T-helper 2 cell treated with Interferon-gamma antibody and Interleukin-4, amounts not matched to agents 5 μg/mL and 100 μg/mL, for 36 hours (primary cell): ENCODE measurements around the gene SLC51B.

ENCODE experiments used
- DNase-seq: peaks from one replicate; pipeline ENCODE4 v3.0.0; 2021; ENCODE audit warnings: low spot score
- H3K27ac Mint-ChIP-seq: one replicate; pipeline ENCODE4 v1.8.0; 2021; ENCODE audit warnings: mild to moderate bottlenecking, mixed read lengths
- H3K27me3 Mint-ChIP-seq: one replicate; pipeline ENCODE4 v1.8.0; 2021; ENCODE audit warnings: low read depth, mixed read lengths
- H3K36me3 Mint-ChIP-seq: one replicate; pipeline ENCODE4 v1.8.0; 2021; ENCODE audit warnings: low read depth, mixed read lengths
- H3K4me1 Mint-ChIP-seq: one replicate; pipeline ENCODE4 v1.8.0; 2021; ENCODE audit warnings: low read depth, mixed read lengths
- H3K4me3 Mint-ChIP-seq: one replicate; pipeline ENCODE4 v1.8.0; 2022; ENCODE audit warnings: mild to moderate bottlenecking, moderate library complexity, mixed read lengths
- H3K9me3 Mint-ChIP-seq: one replicate; pipeline ENCODE4 v1.8.0; 2021; ENCODE audit warnings: mixed read lengths

Gene SLC51B

GRCh38 chr15:65076486-65077290 is 31.5 kb downstream of the SLC51B start, which contains the start of gene KBTBD13:
Gene KBTBD13, plus strand, starts transcription at chr15:65076746. Its CDS starts 70 bp downstream, at chr15:65076816.
- H3K27ac Mint-ChIP-seq: no peak within 1 kb of the TSS
- H3K36me3 Mint-ChIP-seq: no peaks in the 10 kb centered on the region
- H3K27me3 Mint-ChIP-seq: peaks cover 17% of the 10 kb centered on the region
- peaks cover 4% of the 10 kb centered on the region for H3K4me1 Mint-ChIP-seq
- no peak within 1 kb of the TSS for H3K4me3 Mint-ChIP-seq
- no peaks in the 10 kb centered on the region for H3K9me3 Mint-ChIP-seq
- DNase-seq: no peak

- no peak for DNase-seq
- Mint-ChIP-seq H3K4me3 (peak overlapping the region; percentile 15), H3K27me3 (peaks cover 20% of the 10 kb centered on the region), H3K9me3 (no peaks in the 10 kb centered on the region), H3K27ac (no peak overlapping the region), H3K36me3 (no peaks in the 10 kb centered on the region), H3K4me1 (peaks cover 7% of the 10 kb centered on the region)
Observed at GRCh38 chr15:65077291-65077980, 32.2 kb downstream of the SLC51B start.

GRCh38 chr15:65077981-65078352 is 32.8 kb downstream of the SLC51B start:
- no peaks in the 10 kb centered on the region for H3K9me3 Mint-ChIP-seq
- no peaks in the 10 kb centered on the region for H3K36me3 Mint-ChIP-seq
- H3K27me3 Mint-ChIP-seq: peaks cover 24% of the 10 kb centered on the region
- DNase-seq: peak; percentile 48
- no peak overlapping the region for H3K27ac Mint-ChIP-seq
- peak overlapping the region; percentile 15 for H3K4me3 Mint-ChIP-seq
- H3K4me1 Mint-ChIP-seq: peaks cover 12% of the 10 kb centered on the region

GRCh38 chr15:65079580-65079979 is 34.4 kb downstream of the SLC51B start:
- Mint-ChIP-seq H3K4me3 (no peak overlapping the region), H3K36me3 (no peaks in the 10 kb centered on the region), H3K9me3 (no peaks in the 10 kb centered on the region), H3K27me3 (peaks cover 29% of the 10 kb centered on the region), H3K27ac (no peak overlapping the region), H3K4me1 (peaks cover 12% of the 10 kb centered on the region)
- DNase-seq: no peak

DNA sequence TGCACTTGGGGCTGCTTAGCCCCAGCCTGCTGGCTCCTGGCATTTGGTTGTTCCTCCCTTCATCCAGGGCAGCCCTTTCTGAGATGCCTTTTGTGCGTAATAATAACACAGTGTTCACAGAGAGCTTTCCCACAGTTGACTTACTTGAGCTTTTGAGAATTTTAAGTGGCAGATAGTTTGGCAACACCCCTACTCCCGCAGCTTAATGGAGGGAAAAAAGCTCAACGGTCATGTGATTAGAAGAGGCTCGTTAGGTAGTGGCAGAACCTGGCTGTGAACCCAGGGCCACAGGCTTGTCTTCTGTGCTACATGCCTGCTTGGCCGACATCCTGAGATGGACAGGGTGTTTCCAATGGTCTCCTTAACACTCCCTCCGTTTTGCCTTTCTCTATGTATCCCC is 36.1 kb downstream of the SLC51B start:
- H3K27me3 Mint-ChIP-seq: peaks cover 27% of the 10 kb centered on the region
- no peak overlapping the region for H3K27ac Mint-ChIP-seq
- H3K4me1 Mint-ChIP-seq: peaks cover 9% of the 10 kb centered on the region

GRCh38 chr15:65081758-65082157 is 36.6 kb downstream of the SLC51B start:
- Mint-ChIP-seq H3K36me3 (no peaks in the 10 kb centered on the region), H3K4me3 (no peak overlapping the region), H3K27ac (no peak overlapping the region), H3K9me3 (no peaks in the 10 kb centered on the region), H3K27me3 (peaks cover 25% of the 10 kb centered on the region), H3K4me1 (peaks cover 9% of the 10 kb centered on the region)
- DNase-seq: peak; percentile 15

More for the DNA sequence above, 36.1 kb downstream of the SLC51B start:
- no peak for DNase-seq
- Mint-ChIP-seq H3K9me3 (no peaks in the 10 kb centered on the region), H3K4me3 (no peak overlapping the region), H3K36me3 (no peaks in the 10 kb centered on the region)

- peaks cover 25% of the 10 kb centered on the region for H3K27me3 Mint-ChIP-seq
- H3K9me3 Mint-ChIP-seq: no peaks in the 10 kb centered on the region
- peak overlapping the region; percentile 10 for H3K4me3 Mint-ChIP-seq
- peaks cover 9% of the 10 kb centered on the region for H3K4me1 Mint-ChIP-seq
- no peak overlapping the region for H3K27ac Mint-ChIP-seq
- peak; percentile 18 for DNase-seq
- no peaks in the 10 kb centered on the region for H3K36me3 Mint-ChIP-seq
Observed at GRCh38 chr15:65082303-65082953, 37.2 kb downstream of the SLC51B start.

GRCh38 chr15:65083262-65083701 is 38.1 kb downstream of the SLC51B start:
- no peaks in the 10 kb centered on the region for H3K9me3 Mint-ChIP-seq
- H3K27ac Mint-ChIP-seq: no peak overlapping the region
- H3K4me3 Mint-ChIP-seq: no peak overlapping the region
- no peaks in the 10 kb centered on the region for H3K36me3 Mint-ChIP-seq
- no peak for DNase-seq
- peaks cover 19% of the 10 kb centered on the region for H3K27me3 Mint-ChIP-seq
- H3K4me1 Mint-ChIP-seq: peaks cover 8% of the 10 kb centered on the region

- H3K4me3 Mint-ChIP-seq: no peak overlapping the region
- no peak for DNase-seq
- H3K27me3 Mint-ChIP-seq: peaks cover 14% of the 10 kb centered on the region
- H3K4me1 Mint-ChIP-seq: peaks cover 8% of the 10 kb centered on the region
- H3K36me3 Mint-ChIP-seq: no peaks in the 10 kb centered on the region
- no peaks in the 10 kb centered on the region for H3K9me3 Mint-ChIP-seq
- no peak overlapping the region for H3K27ac Mint-ChIP-seq
Observed at GRCh38 chr15:65084500-65085206, 39.5 kb downstream of the SLC51B start.

DNA sequence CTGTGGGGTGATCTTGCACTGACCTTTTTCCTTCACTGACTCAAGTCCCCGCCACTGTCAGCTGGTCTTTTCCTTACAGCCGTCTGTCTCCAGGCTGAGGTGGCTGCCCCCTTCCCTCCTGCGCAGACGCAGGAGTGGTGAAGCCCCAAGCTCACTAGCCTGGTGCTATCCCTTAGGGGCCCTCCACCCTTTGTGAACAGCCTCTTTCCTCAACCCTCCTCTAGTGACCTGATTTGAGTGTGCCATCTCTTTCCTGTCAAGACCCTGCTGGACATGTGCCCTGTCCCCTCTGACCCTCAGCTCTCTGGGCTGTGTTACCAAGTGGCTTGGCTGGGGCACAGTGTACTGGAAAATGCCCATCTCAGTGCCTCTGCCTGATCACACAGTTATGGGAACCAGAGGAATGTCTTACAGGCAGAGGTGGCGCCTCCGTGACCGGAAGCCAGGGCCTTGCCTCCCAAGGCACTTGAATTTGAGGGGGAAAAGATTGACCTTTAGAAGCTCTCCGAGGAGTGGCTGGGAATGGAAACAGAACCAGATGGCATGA is 40.1 kb downstream of the SLC51B start:
- Mint-ChIP-seq H3K36me3 (no peaks in the 10 kb centered on the region), H3K9me3 (no peaks in the 10 kb centered on the region), H3K27me3 (peaks cover 14% of the 10 kb centered on the region), H3K4me1 (peaks cover 8% of the 10 kb centered on the region), H3K27ac (no peak overlapping the region), H3K4me3 (no peak overlapping the region)
- DNase-seq: no peak

GRCh38 chr15:65085990-65086679 is 40.9 kb downstream of the SLC51B start:
- H3K36me3 Mint-ChIP-seq: no peaks in the 10 kb centered on the region
- DNase-seq: no peak
- H3K27me3 Mint-ChIP-seq: peaks cover 12% of the 10 kb centered on the region
- no peak overlapping the region for H3K27ac Mint-ChIP-seq
- peaks cover 8% of the 10 kb centered on the region for H3K4me1 Mint-ChIP-seq
- no peaks in the 10 kb centered on the region for H3K9me3 Mint-ChIP-seq
- H3K4me3 Mint-ChIP-seq: no peak overlapping the region

GRCh38 chr15:65086680-65087111 is 41.5 kb downstream of the SLC51B start:
- no peak for DNase-seq
- Mint-ChIP-seq H3K4me3 (no peak overlapping the region), H3K36me3 (no peaks in the 10 kb centered on the region), H3K27me3 (peaks cover 12% of the 10 kb centered on the region), H3K27ac (no peak overlapping the region), H3K4me1 (peaks cover 8% of the 10 kb centered on the region), H3K9me3 (no peaks in the 10 kb centered on the region)

GRCh38 chr15:65087411-65087810 is 42.2 kb downstream of the SLC51B start:
- H3K4me3 Mint-ChIP-seq: no peak overlapping the region
- H3K27ac Mint-ChIP-seq: no peak overlapping the region
- no peak for DNase-seq
- H3K9me3 Mint-ChIP-seq: no peaks in the 10 kb centered on the region
- H3K36me3 Mint-ChIP-seq: no peaks in the 10 kb centered on the region
- H3K4me1 Mint-ChIP-seq: peaks cover 5% of the 10 kb centered on the region
- H3K27me3 Mint-ChIP-seq: peaks cover 10% of the 10 kb centered on the region
